HG03045 (cell line): ENCODE data around the gene TMEM209.
A peak's percentile ranks its signal among the peaks of the same experiment; 100 is the strongest.
"Not testable (repeated sequence)": the region's sequence is repeated elsewhere in the genome, so short reads cannot be mapped to it uniquely, and the experiment has no call there.

Experiments used
- ATAC-seq: cut with Tn5 transposase; IDR thresholded peaks from one replicate; pipeline ENCODE4 v1.9.1; 2021; ENCODE audit warnings: mild to moderate bottlenecking, moderate library complexity; ENCODE audit not compliant: unreplicated experiment

TMEM209 gene

GRCh38 chr7:130205084-130205947, at the start of gene TMEM209:
TMEM209 (minus strand) TSS chr7:130205406; CDS start chr7:130205375, 31 bp downstream.
- ATAC-seq, result peak; percentile 95

- ATAC-seq, result no peak
Observed at GRCh38 chr7:130254555-130254954, 49.3 kb upstream of the TMEM209 start.

GRCh38 chr7:130249626-130250025, 44.4 kb upstream of the TMEM209 start:
- ATAC-seq, result not testable (repeated sequence)

- not testable (repeated sequence) for ATAC-seq
Observed at GRCh38 chr7:130248842-130249241, 43.6 kb upstream of the TMEM209 start.

GRCh38 chr7:130246491-130246890, 41.3 kb upstream of the TMEM209 start:
- ATAC-seq, result not testable (repeated sequence)

- not testable (repeated sequence) for ATAC-seq
Observed at GRCh38 chr7:130243486-130243885, 38.3 kb upstream of the TMEM209 start.

- no peak for ATAC-seq
Observed at GRCh38 chr7:130242198-130243014, 37.2 kb upstream of the TMEM209 start.

- no peak for ATAC-seq
Observed at GRCh38 chr7:130240240-130240639, 35.0 kb upstream of the TMEM209 start.

- not testable (repeated sequence) for ATAC-seq
Observed at GRCh38 chr7:130236361-130236760, 31.2 kb upstream of the TMEM209 start.

GRCh38 chr7:130234078-130234477, 28.9 kb upstream of the TMEM209 start:
- no peak for ATAC-seq

- ATAC-seq, result no peak
Observed at GRCh38 chr7:130232209-130232608, 27.0 kb upstream of the TMEM209 start.

GRCh38 chr7:130231792-130232191, 26.6 kb upstream of the TMEM209 start:
- no peak for ATAC-seq

- not testable (repeated sequence) for ATAC-seq
Observed at GRCh38 chr7:130229981-130230380, 24.8 kb upstream of the TMEM209 start.

- ATAC-seq, result no peak
Observed at GRCh38 chr7:130228840-130229502, 23.8 kb upstream of the TMEM209 start.

GRCh38 chr7:130227883-130228575, 22.8 kb upstream of the TMEM209 start:
- ATAC-seq, result no peak

GRCh38 chr7:130226333-130226732, 21.1 kb upstream of the TMEM209 start:
- ATAC-seq, result no peak

- not testable (repeated sequence) for ATAC-seq
Observed at GRCh38 chr7:130224923-130225322, 19.7 kb upstream of the TMEM209 start.

- no peak for ATAC-seq
Observed at GRCh38 chr7:130224210-130224609, 19.0 kb upstream of the TMEM209 start.

- no peak for ATAC-seq
Observed at GRCh38 chr7:130223646-130224045, 18.4 kb upstream of the TMEM209 start.

- no peak for ATAC-seq
Observed at GRCh38 chr7:130221746-130222145, 16.5 kb upstream of the TMEM209 start.

- no peak for ATAC-seq
Observed at GRCh38 chr7:130219871-130220270, 14.7 kb upstream of the TMEM209 start.
